K562 (cell line): ENCODE results near the gene PHF21A. TPM values are rescaled to one million over a fixed set of nuclear protein-coding genes. Genes with fewer than 3 reads are reported as not detected.

Experiments used
- CREM ChIP-seq: IDR thresholded peaks from 2 replicates; pipeline ENCODE4 v1.6.1; 2014; ENCODE audit warnings: antibody characterized with exemption, low read depth
- CTBP1 ChIP-seq: fragments of 450-650 bp; IDR thresholded peaks from 2 replicates; pipeline ENCODE4 v1.6.1; 2016; ENCODE audit warnings: borderline replicate concordance
- E4F1 ChIP-seq: fragments of 250-450 bp; sonication (Bioruptor Pico); IDR thresholded peaks from 2 replicates; pipeline ENCODE4 v1.5.0; 2021; ENCODE audit warnings: mild to moderate bottlenecking, borderline replicate concordance
- ETS1 ChIP-seq: conservative IDR thresholded peaks from 2 replicates; pipeline ENCODE4 v1.6.1; 2011; ENCODE audit warnings: low read depth, mild to moderate bottlenecking, low read length; ENCODE audit not compliant: control insufficient read depth
- ETV1 ChIP-seq: fragments of 450-650 bp; conservative IDR thresholded peaks from 2 replicates; pipeline ENCODE4 v1.6.1; 2016; ENCODE audit warnings: missing genetic modification characterization, control low read depth, low read depth, missing compliant biosample characterization
- IRF2 ChIP-seq: sonication (generic); formaldehyde crosslinking; IDR thresholded peaks from 2 replicates; pipeline ENCODE4 v1.8.1; 2022; ENCODE audit warnings: mild to moderate bottlenecking, missing genetic modification reagents
- KLF13 ChIP-seq: fragments of 450-650 bp; IDR thresholded peaks from 2 replicates; pipeline ENCODE4 v1.6.1; 2016; ENCODE audit warnings: missing genetic modification characterization, low read depth, mild to moderate bottlenecking, missing compliant biosample characterization, moderate library complexity, borderline replicate concordance
- NBN ChIP-seq: fragments of 450-650 bp; IDR thresholded peaks from 2 replicates; pipeline ENCODE4 v1.6.1; 2016; ENCODE audit warnings: low read depth, mild to moderate bottlenecking
- NCOA1 ChIP-seq: fragments of 450-650 bp; IDR thresholded peaks from 2 replicates; pipeline ENCODE4 v1.6.1; 2016; ENCODE audit warnings: low read depth
- POLR2AphosphoS5 ChIP-seq: IDR thresholded peaks from 2 replicates; pipeline ENCODE4 v1.6.1; 2011; ENCODE audit warnings: mild to moderate bottlenecking, low read depth, low read length, moderate library complexity; ENCODE audit not compliant: control insufficient read depth, insufficient read depth
- POU5F1 ChIP-seq: fragments of 150-350 bp; IDR thresholded peaks from 2 replicates; pipeline ENCODE4 v1.6.1; 2014; ENCODE audit warnings: borderline replicate concordance, low read length, low read depth, mild to moderate bottlenecking; ENCODE audit not compliant: partially characterized antibody
- PRDM10 ChIP-seq: fragments of 450-650 bp; IDR thresholded peaks from 2 replicates; pipeline ENCODE4 v1.6.1; 2018; ENCODE audit not compliant: partially characterized antibody
- TSC22D4 ChIP-seq: fragments of 450-650 bp; IDR thresholded peaks from 2 replicates; pipeline ENCODE4 v1.6.1; 2016; ENCODE audit warnings: missing genetic modification characterization, missing biosample characterization, control low read depth
- ZBTB17 ChIP-seq: fragments of 450-650 bp; formaldehyde crosslinking; IDR thresholded peaks from 2 replicates; pipeline ENCODE4 v1.4.0; 2020; ENCODE audit warnings: mild to moderate bottlenecking
- ZNF124 ChIP-seq: sonication (generic); formaldehyde crosslinking; IDR thresholded peaks from 2 replicates; pipeline ENCODE4 v1.8.1; 2022; ENCODE audit warnings: missing genetic modification reagents
- polyA plus RNA-seq, 8 experiments: library from polyadenylated mRNA; depleted of rRNA in 4 of 8; stranded (reverse) in 5 of 8; unstranded in 3 of 8; fragments of >200 nt; fragmentation: Nextera tagmentation in 2 of 8; fragmentation: Illumina TruSeq in 1 of 8; extraction: Ambion mirVana in 2 of 8; extraction: Trizol in 1 of 8; gene quantifications; 2 replicates each; pipeline versions ENCODE4 v1.2.1 to v1.2.3, GENCODE V29; 2011 to 2014; ENCODE audit warnings: inconsistent platforms in 1 of 8, missing spikeins in 1 of 8
- total RNA-seq, 7 experiments: library from RNA; depleted of rRNA in 6 of 7; stranded (reverse); fragments of >200 nt in 6 of 7; fragmentation: Illumina TruSeq in 2 of 7; extraction: Trizol in 2 of 7; gene quantifications; 2 replicates each; pipeline versions ENCODE4 v1.2.1 to v1.2.3, GENCODE V29; 2011 to 2021; ENCODE audit warnings: low replicate concordance in 1 of 7
- TF ChIP-seq, protein P1 (sequence below): IDR thresholded peaks from 2 replicates; pipeline ENCODE4 v1.6.1; 2012; ENCODE audit warnings: low read depth, low read length, improper control_type of control experiment, borderline replicate concordance
- TF ChIP-seq, protein P2 (sequence below), 3 experiments: IDR thresholded peaks in 2 of 3; conservative IDR thresholded peaks in 1 of 3; 2 replicates each; pipeline ENCODE4 v1.5.1; 2011 to 2012; ENCODE audit warnings: low read length in 3 of 3, mild to moderate bottlenecking in 3 of 3, control low read depth in 2 of 3, improper control_type of control experiment in 1 of 3, inconsistent platforms in 1 of 3, low read depth in 1 of 3, mixed read lengths in 1 of 3, moderate library complexity in 1 of 3; ENCODE audit not compliant: insufficient read depth in 2 of 3

The PHF21A gene
- total and polyA plus RNA-seq, 9 of the 15 experiments (the other 6 are each of a cell fraction or from before 2014, with no cell fraction given): 1.5 to 32.4 (median 10.7) TPM

- TF ChIP-seq ZNF124 (CRISPR knock-in tag) (no peak), CTBP1 (peak; percentile 55; the same call in 1 of the 2 replicates), NCOA1 (no peak), TSC22D4 (tag) (no peak), PRDM10 (peak; percentile 6), ETS1 (no peak), IRF2 (CRISPR knock-in tag) (no peak), ETV1 (tag) (0 out of 2 replicates have a peak, but pooled peaks have one; percentile 33), POU5F1 (no peak), CREM (peak; percentile 54), E4F1 (CRISPR knock-in tag) (no peak), POLR2AphosphoS5 (no peak), KLF13 (tag) (no peak), NBN (peak; percentile 84), ZBTB17 (CRISPR knock-in tag) (no peak)
- TF ChIP-seq, protein P1, sequence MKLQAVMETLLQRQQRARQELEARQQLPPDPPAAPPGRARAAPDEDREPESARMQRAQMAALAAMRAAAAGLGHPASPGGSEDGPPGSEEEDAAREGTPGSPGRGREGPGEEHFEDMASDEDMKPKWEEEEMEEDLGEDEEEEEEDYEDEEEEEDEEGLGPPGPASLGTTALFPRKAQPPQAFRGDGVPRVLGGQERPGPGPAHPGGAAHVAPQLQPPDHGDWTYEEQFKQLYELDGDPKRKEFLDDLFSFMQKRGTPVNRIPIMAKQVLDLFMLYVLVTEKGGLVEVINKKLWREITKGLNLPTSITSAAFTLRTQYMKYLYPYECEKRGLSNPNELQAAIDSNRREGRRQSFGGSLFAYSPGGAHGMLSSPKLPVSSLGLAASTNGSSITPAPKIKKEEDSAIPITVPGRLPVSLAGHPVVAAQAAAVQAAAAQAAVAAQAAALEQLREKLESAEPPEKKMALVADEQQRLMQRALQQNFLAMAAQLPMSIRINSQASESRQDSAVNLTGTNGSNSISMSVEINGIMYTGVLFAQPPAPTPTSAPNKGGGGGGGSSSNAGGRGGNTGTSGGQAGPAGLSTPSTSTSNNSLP: peak; percentile 32; the same call in 1 of the 2 replicates
- TF ChIP-seq, protein P2, sequence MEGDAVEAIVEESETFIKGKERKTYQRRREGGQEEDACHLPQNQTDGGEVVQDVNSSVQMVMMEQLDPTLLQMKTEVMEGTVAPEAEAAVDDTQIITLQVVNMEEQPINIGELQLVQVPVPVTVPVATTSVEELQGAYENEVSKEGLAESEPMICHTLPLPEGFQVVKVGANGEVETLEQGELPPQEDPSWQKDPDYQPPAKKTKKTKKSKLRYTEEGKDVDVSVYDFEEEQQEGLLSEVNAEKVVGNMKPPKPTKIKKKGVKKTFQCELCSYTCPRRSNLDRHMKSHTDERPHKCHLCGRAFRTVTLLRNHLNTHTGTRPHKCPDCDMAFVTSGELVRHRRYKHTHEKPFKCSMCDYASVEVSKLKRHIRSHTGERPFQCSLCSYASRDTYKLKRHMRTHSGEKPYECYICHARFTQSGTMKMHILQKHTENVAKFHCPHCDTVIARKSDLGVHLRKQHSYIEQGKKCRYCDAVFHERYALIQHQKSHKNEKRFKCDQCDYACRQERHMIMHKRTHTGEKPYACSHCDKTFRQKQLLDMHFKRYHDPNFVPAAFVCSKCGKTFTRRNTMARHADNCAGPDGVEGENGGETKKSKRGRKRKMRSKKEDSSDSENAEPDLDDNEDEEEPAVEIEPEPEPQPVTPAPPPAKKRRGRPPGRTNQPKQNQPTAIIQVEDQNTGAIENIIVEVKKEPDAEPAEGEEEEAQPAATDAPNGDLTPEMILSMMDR (IDR thresholded peaks at IDR 0.05 in 2 of 3, conservative IDR thresholded peaks at IDR 0.05 in 1 of 3; ENCODE audit: insufficient read depth in 2 of 3, low read depth in 1 of 3, low read length in 3 of 3): peak; percentile 91 to 95 (median 92)
Measured at GRCh38 chr11:45964911-45965389, 156.3 kb downstream of the PHF21A start (continued).
